Subcutaneous adipose tissue (tissue), 4 donors: Measurements from ENCODE around the gene CROCC2. TPM values are rescaled to one million over a fixed set of nuclear protein-coding genes. Genes with fewer than 3 reads are reported as not detected.

ENCODE experiments used
- total RNA-seq, 4 donors: library from RNA; depleted of rRNA; stranded (reverse); fragments of >200 nt; gene quantifications; one replicate each; pipeline ENCODE4 v1.1.0, GENCODE V29; 2016
- TF ChIP-seq, protein P1 (sequence below): fragments of 450-650 bp; IDR thresholded peaks from one replicate; pipeline ENCODE4 v1.5.1; 2016; ENCODE audit warnings: low read depth, mild to moderate bottlenecking, control low read depth, antibody characterized with exemption, moderate library complexity

CROCC2 gene
- total RNA-seq, 4 donors from 2014 or later = not detected

DNA sequence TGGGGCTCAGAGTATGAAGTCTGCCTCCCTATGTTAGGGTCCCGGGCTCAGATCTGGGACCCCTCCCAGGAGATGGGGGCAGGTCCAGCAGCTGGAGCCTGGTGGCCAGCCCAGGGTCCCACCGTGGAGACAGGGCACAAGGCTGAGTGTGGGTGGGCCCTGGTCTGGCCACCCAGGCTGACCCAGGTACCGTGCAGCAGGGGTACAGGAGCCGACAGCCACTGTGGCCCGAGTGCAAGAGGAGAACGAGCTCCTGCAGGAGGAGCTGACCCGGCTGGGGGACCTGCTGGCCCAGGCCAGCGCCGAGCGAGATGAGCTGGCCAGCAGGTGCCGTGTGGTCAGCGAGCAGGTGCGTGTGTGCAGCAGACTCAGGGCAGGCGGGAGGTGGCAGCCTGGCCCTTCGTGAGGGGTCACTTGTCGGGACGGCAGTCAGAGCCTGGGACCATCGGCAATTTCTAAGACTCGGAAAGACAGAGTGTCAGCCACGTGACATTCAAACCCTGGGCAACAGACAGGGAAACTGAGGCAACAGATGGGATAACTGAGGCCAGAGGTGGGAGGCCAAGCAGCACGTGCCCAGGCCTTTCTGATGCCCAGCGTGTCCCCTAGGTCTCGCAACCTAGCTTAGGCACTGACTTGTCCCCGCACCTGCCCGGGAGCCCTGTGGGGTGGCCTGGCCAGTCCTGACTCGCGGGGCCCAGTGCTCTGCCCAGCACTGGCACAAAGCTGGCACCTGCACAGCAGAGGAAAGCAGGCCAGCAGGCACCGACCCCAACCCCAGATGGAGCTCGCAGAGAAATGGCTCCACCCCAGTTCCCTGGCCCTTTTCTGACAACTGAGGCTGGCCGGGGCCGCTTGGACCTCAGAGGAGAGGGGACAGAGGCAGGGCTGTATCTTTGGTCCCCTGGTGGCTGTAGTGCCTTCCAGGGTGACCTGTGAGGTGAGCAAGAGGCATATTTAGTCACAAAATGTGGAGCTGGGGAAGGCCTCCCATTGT is 13.9 kb downstream of the CROCC2 start:
- TF ChIP-seq, protein P1, sequence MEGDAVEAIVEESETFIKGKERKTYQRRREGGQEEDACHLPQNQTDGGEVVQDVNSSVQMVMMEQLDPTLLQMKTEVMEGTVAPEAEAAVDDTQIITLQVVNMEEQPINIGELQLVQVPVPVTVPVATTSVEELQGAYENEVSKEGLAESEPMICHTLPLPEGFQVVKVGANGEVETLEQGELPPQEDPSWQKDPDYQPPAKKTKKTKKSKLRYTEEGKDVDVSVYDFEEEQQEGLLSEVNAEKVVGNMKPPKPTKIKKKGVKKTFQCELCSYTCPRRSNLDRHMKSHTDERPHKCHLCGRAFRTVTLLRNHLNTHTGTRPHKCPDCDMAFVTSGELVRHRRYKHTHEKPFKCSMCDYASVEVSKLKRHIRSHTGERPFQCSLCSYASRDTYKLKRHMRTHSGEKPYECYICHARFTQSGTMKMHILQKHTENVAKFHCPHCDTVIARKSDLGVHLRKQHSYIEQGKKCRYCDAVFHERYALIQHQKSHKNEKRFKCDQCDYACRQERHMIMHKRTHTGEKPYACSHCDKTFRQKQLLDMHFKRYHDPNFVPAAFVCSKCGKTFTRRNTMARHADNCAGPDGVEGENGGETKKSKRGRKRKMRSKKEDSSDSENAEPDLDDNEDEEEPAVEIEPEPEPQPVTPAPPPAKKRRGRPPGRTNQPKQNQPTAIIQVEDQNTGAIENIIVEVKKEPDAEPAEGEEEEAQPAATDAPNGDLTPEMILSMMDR = no peak

DNA sequence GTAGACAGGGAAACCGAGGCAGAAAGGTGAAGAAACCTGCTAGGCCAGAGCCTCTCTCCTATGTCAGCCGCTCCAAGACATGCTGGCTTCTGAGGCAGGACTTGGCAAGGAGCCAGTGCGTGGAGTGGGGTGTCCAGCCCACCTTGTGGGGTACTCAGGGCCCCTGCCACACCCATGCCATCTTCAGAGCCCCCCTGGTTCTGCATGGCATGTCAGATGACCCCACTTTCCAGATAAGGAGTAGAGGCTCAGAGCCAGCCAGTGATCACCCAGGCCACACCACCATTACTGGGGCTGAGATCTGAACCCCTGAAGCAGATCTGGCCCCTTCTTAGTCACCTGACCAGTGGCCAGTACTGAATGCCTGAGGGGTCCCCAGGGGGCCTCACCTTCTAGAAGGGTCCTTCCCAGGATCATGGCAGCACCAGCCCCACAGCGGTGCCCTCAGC is 14.7 kb downstream of the CROCC2 start:
- TF ChIP-seq, protein P1 = no peak

GRCh38 chr2:240921311-240921994 is 15.3 kb downstream of the CROCC2 start:
- TF ChIP-seq, protein P1 = no peak

- TF ChIP-seq, protein P1 = no peak
Observed at GRCh38 chr2:240921995-240922244, 15.8 kb downstream of the CROCC2 start.

- TF ChIP-seq, protein P1 = no peak
Observed at GRCh38 chr2:240922245-240922981, 16.3 kb downstream of the CROCC2 start.

- TF ChIP-seq, protein P1 = no peak
Observed at GRCh38 chr2:240922982-240923537, 16.9 kb downstream of the CROCC2 start.
